ENCODE results near the gene CDC42BPB.
A peak's percentile ranks its signal among the peaks of the same experiment; 100 is the strongest.

The CDC42BPB gene

GRCh38 chr14:102953100-102953499 is 104.2 kb downstream of the CDC42BPB start:
- in situ Hi-C loops (cut with MboI; ENCODE audit: low sequenced_read_pairs, unreplicated experiment), result no loop called here

DNA sequence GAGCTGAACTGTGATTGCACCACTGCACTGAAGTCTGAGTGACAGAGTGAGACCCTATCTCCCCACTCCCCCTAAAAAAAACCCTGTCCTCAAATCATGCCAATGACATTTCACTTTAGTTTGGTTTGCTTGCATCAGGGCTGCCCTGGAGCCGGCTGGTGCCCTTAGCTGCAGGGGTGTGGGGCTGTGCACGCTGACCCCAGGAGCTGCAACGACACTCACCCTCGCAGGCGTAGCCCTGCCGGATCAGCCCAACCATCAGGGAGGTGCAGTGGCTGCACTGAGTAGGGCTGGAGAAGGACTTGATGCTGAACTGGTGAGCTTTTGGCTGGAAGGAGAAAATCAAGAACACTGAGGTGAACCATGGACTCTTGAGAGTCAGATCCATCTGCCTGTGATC is 105.1 kb downstream of the CDC42BPB start:
- in situ Hi-C loops (cut with MboI; ENCODE audit: low sequenced_read_pairs, unreplicated experiment), result no loop called here
- no peak for TF ChIP-seq CTCF (IDR thresholded peaks at IDR 0.05; ENCODE audit: borderline replicate concordance, control extremely low read depth, extremely low read depth, insufficient read depth, missing control alignments)
- no peak for DNase-seq (ENCODE audit: low spot score)

More at GRCh38 chr14:102953100-102953499, 104.2 kb downstream of the CDC42BPB start:
- no peak for TF ChIP-seq CTCF (IDR thresholded peaks at IDR 0.05; ENCODE audit: borderline replicate concordance, control extremely low read depth, extremely low read depth, insufficient read depth, missing control alignments)
- DNase-seq (ENCODE audit: low spot score), result no peak

DNA sequence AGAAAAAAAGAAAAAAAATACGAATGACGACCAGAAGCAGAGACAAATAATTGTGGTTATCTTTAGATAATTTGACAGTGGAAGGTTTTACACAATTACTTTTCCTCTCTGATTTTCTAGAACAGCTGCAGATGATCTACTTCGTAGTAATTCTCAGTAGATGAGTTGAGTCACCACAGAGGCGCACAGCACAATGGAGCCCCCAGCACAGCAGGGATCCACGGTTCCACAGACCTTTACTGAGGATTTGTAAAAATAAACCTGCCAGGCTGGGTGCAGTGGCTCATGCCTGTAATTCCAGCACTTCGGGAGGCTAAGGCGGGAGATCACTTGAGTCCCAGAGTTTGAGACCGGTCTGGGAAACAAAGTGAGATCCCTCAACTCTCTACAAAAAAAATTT is 105.5 kb downstream of the CDC42BPB start:
- in situ Hi-C loops (cut with MboI; ENCODE audit: low sequenced_read_pairs, unreplicated experiment), result no loop called here
- TF ChIP-seq CTCF (IDR thresholded peaks at IDR 0.05; ENCODE audit: borderline replicate concordance, control extremely low read depth, extremely low read depth, insufficient read depth, missing control alignments), result no peak
- no peak for DNase-seq (ENCODE audit: low spot score)

- in situ Hi-C loops (cut with MboI; ENCODE audit: low sequenced_read_pairs, unreplicated experiment), result no loop called here
- no peak for DNase-seq (ENCODE audit: low spot score)
- no peak for TF ChIP-seq CTCF (IDR thresholded peaks at IDR 0.05; ENCODE audit: borderline replicate concordance, control extremely low read depth, extremely low read depth, insufficient read depth, missing control alignments)
These were observed 106.3 kb downstream of the CDC42BPB start for GRCh38 chr14:102951034-102951433.

GRCh38 chr14:102949801-102950451 is 107.4 kb downstream of the CDC42BPB start:
- in situ Hi-C loops (cut with MboI; ENCODE audit: low sequenced_read_pairs, unreplicated experiment), result no loop called here
- DNase-seq (ENCODE audit: low spot score), result no peak
- no peak for TF ChIP-seq CTCF (IDR thresholded peaks at IDR 0.05; ENCODE audit: borderline replicate concordance, control extremely low read depth, extremely low read depth, insufficient read depth, missing control alignments)

DNA sequence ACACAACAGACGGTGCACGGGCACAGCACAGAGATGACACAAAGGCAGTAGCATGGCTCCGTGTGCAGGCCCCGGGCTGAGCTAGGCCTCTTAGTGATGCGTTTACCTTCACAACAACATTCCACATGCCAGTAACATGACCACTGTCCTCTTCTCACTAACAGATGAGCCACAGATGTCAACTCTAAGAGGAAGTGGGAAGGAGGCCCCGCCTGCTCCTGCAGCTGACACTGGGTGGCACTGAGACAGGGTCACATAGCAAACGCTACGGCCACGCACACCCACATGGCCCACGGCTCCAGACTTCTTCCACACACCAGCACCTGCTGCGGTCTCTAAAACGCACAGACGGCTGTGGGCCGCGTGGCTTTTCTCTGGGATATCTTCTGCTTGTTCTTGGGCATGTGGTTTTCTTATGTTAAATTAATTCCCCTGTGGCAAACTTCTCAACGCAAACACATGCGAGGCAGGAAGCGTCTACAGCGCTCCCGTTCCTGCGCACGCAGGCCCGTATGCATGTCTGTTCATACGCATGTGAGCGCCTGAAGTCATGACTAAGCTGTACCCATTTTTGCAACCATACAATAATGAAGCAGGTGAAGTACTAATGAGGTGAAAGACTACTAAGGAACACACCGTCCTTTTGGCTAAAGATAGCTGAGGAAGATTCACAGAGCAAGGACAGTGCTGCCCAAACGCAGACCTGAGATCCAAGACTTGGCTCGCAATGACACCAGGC is 108.1 kb downstream of the CDC42BPB start:
- peak; percentile 52 for DNase-seq (ENCODE audit: low spot score)
- TF ChIP-seq CTCF (IDR thresholded peaks at IDR 0.05; ENCODE audit: borderline replicate concordance, control extremely low read depth, extremely low read depth, insufficient read depth, missing control alignments), result no peak
- in situ Hi-C loops (cut with MboI; ENCODE audit: low sequenced_read_pairs, unreplicated experiment), result no loop called here

Data from GM13976 (cell line).